CD4-positive, alpha-beta T cell treated with Interleukin-10 for 1 hour (primary cell): ENCODE measurements around the gene ZMIZ1.

ENCODE experiments used
- DNase-seq: peaks from one replicate; pipeline ENCODE4 v3.0.0-alpha.2; 2020

Gene ZMIZ1

DNA sequence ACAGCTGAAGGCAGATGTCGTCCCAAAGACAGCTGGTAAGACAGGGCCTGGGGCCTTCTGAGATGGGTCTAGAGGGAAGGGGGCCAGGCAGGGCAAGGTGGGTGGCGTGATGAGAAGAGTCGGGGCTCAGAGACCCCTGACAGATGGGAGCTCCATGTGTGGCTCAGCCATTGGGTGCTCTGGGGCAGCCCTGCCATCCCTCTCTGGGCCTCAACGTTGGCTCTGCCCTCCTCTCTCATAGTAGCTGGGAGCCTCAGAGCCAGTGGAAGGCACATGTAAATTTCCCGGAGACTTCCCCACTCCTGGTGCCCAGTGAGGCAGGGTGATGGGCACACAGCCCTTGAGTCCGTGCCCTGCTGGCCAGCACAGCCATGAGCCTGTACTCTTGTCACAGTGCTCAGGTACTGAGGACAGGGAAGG is 280.3 kb downstream of the ZMIZ1 start:
- DNase-seq: no peak

- no peak for DNase-seq
These were observed 281.1 kb downstream of the ZMIZ1 start for GRCh38 chr10:79349766-79350406.

- no peak for DNase-seq
These were observed 281.8 kb downstream of the ZMIZ1 start for GRCh38 chr10:79350407-79351154.

DNA sequence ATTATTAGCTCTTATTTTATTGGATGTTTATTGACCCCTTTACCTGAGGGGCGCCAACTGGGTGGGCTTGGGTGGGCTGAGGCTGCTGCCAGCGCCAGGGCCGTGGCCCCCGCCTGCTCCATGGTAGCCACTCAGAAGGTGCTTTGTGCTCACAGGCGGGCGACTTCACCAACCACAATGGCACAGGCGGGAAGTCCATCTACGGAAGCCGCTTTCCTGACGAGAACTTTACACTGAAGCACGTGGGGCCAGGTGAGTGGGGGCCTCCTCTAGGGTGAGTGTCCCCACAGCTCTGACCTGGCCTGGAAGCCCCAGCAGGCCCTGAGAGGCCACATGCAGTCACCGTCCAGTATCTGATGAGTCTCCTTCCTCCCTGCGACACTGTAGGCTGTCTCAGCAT is 282.6 kb downstream of the ZMIZ1 start:
- no peak for DNase-seq

DNA sequence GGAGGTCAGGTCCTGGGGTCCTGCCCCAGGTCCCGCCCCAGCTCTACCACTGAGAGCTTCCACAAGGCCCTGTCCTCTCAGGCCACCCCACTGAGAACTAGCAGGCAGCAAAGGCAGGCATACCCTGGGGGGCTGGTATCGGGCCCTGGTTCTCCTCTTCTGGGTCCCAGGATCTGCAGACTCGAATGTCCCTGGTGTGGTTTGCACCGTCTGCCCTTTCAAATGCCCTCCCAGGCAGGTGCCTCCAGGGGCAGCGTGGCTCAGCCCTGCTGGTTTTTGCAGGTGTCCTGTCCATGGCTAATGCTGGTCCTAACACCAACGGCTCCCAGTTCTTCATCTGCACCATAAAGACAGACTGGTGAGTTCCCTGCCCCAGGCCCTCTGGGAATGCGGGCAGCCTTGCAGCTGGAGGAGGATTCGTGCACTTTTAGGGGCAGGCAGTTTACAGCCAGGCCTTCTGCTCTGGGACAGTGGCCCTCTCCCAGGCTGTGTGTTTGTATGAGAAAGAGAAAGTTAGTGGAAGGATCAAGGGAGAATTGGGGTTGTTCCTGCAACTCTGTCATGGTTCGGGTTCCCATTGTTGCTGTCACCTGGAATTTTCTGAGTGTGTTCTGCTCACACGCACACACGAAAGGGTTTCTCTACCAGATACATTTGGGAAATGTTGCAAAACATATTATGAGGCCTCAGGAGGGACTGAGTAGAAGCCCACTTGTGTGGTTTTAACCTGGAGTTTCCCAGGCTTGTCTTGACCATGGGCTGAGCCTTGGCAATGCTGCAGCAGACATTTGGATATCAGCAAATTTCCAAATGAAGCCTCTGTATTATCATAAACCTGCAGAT is 283.5 kb downstream of the ZMIZ1 start:
- no peak for DNase-seq

DNA sequence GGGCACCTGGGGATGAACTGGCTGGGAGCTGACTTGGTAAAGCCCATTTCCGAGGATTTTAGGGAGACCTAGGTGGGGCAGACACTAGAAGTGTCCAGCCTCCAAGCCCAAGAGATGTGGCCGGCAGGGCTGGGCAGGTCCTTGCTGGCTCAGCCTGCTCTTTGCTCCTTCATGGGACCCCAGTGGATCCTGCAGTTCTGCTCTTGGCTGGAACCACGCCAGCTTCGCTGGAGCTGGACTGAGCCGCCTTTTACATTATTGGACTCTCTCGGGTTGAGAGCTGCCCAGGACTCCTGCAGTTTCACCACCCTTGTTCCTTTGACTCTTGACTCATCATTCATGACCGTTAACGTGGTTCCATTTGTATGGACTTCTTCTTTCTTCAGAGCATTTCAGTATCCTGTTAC is 284.2 kb downstream of the ZMIZ1 start:
- DNase-seq: no peak

DNA sequence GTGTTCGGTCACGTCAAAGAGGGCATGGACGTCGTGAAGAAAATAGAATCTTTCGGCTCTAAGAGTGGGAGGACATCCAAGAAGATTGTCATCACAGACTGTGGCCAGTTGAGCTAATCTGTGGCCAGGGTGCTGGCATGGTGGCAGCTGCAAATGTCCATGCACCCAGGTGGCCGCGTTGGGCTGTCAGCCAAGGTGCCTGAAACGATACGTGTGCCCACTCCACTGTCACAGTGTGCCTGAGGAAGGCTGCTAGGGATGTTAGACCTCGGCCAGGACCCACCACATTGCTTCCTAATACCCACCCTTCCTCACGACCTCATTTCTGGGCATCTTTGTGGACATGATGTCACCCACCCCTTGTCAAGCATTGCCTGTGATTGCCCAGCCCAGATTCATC is 285.0 kb downstream of the ZMIZ1 start:
- DNase-seq: no peak

DNA sequence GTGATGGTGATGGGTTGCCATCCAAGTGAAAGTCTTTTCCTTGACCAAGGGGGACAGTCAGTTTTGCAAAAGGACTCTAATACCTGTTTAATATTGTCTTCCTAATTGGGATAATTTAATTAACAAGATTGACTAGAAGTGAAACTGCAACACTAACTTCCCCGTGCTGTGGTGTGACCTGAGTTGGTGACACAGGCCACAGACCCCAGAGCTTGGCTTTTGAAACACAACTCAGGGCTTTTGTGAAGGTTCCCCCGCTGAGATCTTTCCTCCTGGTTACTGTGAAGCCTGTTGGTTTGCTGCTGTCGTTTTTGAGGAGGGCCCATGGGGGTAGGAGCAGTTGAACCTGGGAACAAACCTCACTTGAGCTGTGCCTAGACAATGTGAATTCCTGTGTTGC is 285.4 kb downstream of the ZMIZ1 start:
- DNase-seq: no peak

GRCh38 chr10:79354615-79355014 is 285.8 kb downstream of the ZMIZ1 start:
- no peak for DNase-seq

- no peak for DNase-seq
These were observed 286.8 kb downstream of the ZMIZ1 start for GRCh38 chr10:79355420-79356017.

GRCh38 chr10:79356104-79356503 is 287.3 kb downstream of the ZMIZ1 start:
- DNase-seq: no peak

DNA sequence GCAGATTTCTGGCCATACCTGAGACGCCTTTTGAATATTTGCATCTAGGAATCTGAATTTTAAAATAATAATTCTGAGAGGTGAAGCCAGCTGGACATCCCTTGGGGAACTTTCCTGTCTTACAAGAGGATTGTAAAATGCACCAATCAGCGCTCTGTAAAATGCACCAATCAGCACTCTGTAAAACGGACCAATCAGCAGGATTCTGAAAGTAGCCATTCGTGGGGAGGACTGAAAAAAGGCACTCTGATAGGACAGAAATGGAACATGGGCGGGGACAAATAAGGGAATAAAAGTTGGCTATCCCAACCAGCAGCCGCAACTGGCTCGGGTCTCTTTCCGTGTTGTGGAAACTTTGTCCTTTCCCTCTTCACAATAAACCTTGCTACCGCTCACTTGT is 288.4 kb downstream of the ZMIZ1 start:
- no peak for DNase-seq

DNA sequence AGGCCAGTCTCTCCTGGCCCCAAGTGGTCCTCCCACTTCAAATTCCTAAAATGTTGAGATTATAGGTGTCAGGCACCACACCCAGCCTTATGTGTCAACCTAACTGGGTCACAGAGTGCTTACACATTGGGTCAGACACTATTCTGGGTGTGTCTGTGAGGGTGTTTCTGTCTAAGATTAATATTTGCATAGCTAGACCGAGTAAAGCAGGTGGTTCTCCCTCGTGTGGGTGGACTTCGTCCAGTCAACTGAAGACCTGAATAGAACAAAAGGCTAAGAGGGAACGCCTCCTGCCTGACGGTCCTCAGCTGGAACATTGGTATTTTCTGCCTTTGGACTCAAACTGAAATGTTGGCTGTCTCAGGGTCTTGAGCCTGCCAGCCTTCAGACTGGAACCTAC is 290.0 kb downstream of the ZMIZ1 start:
- DNase-seq: no peak

- DNase-seq: no peak
These were observed 291.2 kb downstream of the ZMIZ1 start for GRCh38 chr10:79359816-79360498.

GRCh38 chr10:79360499-79361342 is 292.0 kb downstream of the ZMIZ1 start:
- DNase-seq: no peak

DNA sequence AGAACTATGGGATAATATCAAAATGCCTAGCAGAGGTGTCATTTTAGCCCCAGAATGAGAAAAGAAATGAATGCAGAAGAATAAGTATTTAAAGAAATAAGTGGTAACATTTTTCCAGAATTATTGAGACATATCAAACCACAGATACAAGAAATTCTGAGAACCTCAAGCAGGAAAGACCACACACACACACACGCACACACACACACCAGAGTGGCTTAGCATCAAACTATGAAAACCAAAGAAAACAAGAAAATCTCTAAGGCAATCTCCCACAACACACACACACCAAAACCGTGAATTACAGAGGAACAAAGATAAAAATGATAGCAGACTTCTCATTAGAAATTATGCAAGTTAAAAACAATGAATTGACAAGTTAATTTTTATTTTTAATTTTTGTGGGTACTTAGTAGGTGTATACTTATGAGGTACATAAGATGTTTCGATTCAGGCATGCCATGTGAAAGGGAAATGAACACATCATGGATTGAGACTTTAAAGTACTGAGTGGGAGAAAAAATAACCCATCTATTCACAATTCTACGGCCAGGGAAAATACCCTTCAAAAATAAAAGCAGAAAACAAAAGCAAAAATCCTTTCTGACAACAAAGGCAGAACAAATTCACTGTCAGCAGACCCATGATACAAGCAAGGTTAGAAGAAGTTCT is 293.1 kb downstream of the ZMIZ1 start:
- DNase-seq: no peak
